Urothelium cell line (cell line): ENCODE data around the gene IBTK.

ENCODE experiments used
- DNase-seq: peaks from one replicate; pipeline ENCODE4 v3.0.0; 2011; ENCODE audit warnings: low spot score, mixed read lengths
- FAIRE-seq: peaks from 2 replicates; lab custom pipeline; 2011; peaks lifted over from hg19 to GRCh38; lab: Jason Lieb, UNC

Gene IBTK

DNA sequence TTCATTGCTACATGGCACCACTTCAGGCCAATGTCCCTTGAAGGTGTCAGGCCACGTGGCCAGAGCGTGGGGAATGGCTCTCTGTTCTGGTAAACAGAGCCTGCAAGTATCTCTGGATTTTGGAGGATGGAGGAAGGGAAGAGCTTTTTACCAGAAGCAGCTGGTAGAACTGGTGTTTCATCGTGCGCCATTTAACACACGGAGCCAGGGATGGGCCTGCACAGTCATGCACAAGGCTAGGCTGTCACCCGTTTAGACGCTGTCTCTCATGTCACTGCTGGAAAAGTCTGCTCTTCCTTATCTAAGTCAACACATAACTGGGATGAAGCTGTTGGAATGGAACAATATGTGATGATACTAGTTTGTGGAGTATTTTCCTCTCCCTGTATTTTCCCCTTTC is 123.9 kb downstream of the IBTK start:
- DNase-seq (no peak), FAIRE-seq (no peak)
